ENCODE data around the gene CLOCK.

Gene CLOCK

DNA sequence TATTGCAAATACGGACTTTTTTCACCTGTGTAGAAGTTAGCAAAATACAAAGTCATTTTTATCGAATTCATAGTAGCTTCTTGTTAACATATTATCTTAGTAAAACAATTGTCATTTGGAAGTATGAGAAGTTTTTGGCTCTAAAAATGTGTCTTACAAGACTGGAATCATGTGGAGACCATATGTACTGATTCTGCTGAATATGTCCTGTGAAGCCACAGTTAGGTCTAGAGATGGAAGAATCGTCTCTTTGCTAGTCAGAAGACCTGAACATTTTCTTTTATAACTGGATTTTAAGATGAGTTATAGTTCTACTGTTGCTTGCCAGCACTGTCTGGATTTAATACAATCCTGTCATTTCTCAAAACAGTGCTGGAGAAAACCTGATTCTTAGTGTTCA lies 121.9 kb downstream of the CLOCK start:
- H3K4me1 ChIP-seq (ENCODE audit: control insufficient read depth, low read length), result no peaks in the 10 kb centered on the region
- H3K79me2 ChIP-seq (ENCODE audit: control insufficient read depth, low read length), result no peaks in the 10 kb centered on the region; the same call in 1 of the 2 replicates
- no peak overlapping the region for H3K4me3 ChIP-seq (ENCODE audit: low read length)
- H3K27ac ChIP-seq (ENCODE audit: low read depth, low read length), result no peak overlapping the region
- no peaks in the 10 kb centered on the region for H4K20me1 ChIP-seq (ENCODE audit: control insufficient read depth, insufficient read depth, low read depth, low read length)
- TF ChIP-seq, protein P1, sequence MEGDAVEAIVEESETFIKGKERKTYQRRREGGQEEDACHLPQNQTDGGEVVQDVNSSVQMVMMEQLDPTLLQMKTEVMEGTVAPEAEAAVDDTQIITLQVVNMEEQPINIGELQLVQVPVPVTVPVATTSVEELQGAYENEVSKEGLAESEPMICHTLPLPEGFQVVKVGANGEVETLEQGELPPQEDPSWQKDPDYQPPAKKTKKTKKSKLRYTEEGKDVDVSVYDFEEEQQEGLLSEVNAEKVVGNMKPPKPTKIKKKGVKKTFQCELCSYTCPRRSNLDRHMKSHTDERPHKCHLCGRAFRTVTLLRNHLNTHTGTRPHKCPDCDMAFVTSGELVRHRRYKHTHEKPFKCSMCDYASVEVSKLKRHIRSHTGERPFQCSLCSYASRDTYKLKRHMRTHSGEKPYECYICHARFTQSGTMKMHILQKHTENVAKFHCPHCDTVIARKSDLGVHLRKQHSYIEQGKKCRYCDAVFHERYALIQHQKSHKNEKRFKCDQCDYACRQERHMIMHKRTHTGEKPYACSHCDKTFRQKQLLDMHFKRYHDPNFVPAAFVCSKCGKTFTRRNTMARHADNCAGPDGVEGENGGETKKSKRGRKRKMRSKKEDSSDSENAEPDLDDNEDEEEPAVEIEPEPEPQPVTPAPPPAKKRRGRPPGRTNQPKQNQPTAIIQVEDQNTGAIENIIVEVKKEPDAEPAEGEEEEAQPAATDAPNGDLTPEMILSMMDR (IDR thresholded peaks at IDR 0.05; ENCODE audit: low read depth, low read length, poor library complexity, severe bottlenecking), result no peak
- TF ChIP-seq EZH2phosphoT487 (IDR thresholded peaks at IDR 0.05; ENCODE audit: borderline replicate concordance, low read length), result no peak
- no peaks in the 10 kb centered on the region for H3K9me3 ChIP-seq (ENCODE audit: control insufficient read depth, insufficient read depth, low read length)
- no peaks in the 10 kb centered on the region for H3K27me3 ChIP-seq (ENCODE audit: control insufficient read depth, low read length)
- H3K36me3 ChIP-seq (ENCODE audit: control insufficient read depth, low read length), result peaks cover 88% of the 10 kb centered on the region
- no peaks in the 10 kb centered on the region for H3K9me2 ChIP-seq (replicated peaks; ENCODE audit: control insufficient read depth, low read length)
- peaks cover 8% of the 10 kb centered on the region for H3F3A ChIP-seq (ENCODE audit: control insufficient read depth, insufficient read depth)
- no peak overlapping the region for H3K4me2 ChIP-seq (ENCODE audit: low read length)

DNA sequence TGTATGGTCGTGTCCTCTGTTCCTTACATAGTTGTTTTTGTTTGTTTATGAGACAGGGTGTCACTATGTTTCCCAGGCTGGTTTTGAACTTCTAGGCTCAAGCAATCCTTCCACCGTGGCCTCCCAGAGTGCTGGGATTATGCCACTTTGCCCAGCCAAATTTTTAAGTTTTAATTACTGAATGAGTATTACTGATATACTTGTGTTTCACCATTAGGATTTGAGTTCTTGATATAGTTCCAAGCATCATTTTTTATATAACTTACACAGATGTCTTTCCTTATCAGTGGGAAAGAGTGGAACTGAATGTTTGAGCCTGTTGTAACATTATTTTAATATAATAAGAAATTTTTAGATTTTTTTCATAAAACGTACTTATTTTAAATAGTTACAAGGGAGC lies 130.5 kb downstream of the CLOCK start:
- Histone ChIP-seq H3K9me3 (ENCODE audit: control insufficient read depth, insufficient read depth, low read length) (no peaks in the 10 kb centered on the region), H3K79me2 (ENCODE audit: control insufficient read depth, low read length) (peaks cover 60% of the 10 kb centered on the region), H3K4me3 (ENCODE audit: low read length) (no peak overlapping the region), H3K4me1 (ENCODE audit: control insufficient read depth, low read length) (no peaks in the 10 kb centered on the region), H3K27ac (ENCODE audit: low read depth, low read length) (no peak overlapping the region), H3K27me3 (ENCODE audit: control insufficient read depth, low read length) (no peaks in the 10 kb centered on the region), H3K9me2 (replicated peaks; ENCODE audit: control insufficient read depth, low read length) (no peaks in the 10 kb centered on the region), H4K20me1 (ENCODE audit: control insufficient read depth, insufficient read depth, low read depth, low read length) (0 out of 2 replicates have a peak, but pooled peaks cover 2% of the 10 kb centered on the region), H3K36me3 (ENCODE audit: control insufficient read depth, low read length) (peaks cover 75% of the 10 kb centered on the region), H3F3A (ENCODE audit: control insufficient read depth, insufficient read depth) (no peaks in the 10 kb centered on the region; the same call in 1 of the 2 replicates), H3K4me2 (ENCODE audit: low read length) (no peak overlapping the region)
- TF ChIP-seq, protein P1 (IDR thresholded peaks at IDR 0.05; ENCODE audit: low read depth, low read length, poor library complexity, severe bottlenecking), result no peak
- TF ChIP-seq EZH2phosphoT487 (IDR thresholded peaks at IDR 0.05; ENCODE audit: borderline replicate concordance, low read length), result no peak

DNA sequence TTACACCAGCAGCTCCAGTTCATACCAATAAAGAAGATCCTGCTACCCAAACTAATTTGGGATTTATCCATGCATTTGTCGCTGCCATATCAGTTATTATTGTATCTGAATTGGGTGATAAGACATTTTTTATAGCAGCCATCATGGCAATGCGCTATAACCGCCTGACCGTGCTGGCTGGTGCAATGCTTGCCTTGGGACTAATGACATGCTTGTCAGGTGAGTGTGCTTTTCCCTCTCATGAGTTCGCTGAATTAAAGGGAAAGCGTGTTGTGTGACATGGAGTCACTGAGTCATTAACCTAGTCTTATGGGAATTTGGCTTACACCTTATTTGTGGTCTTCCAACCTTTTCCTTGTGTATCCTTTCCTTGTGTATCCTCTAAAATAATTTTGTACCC lies 135.1 kb downstream of the CLOCK start:
- H3K36me3 ChIP-seq (ENCODE audit: control insufficient read depth, low read length), result peaks cover 79% of the 10 kb centered on the region
- no peak overlapping the region for H3K4me3 ChIP-seq (ENCODE audit: low read length)
- no peak overlapping the region for H3K4me2 ChIP-seq (ENCODE audit: low read length)
- 0 out of 2 replicates have a peak, but pooled peaks cover 2% of the 10 kb centered on the region for H3F3A ChIP-seq (ENCODE audit: control insufficient read depth, insufficient read depth)
- H3K27ac ChIP-seq (ENCODE audit: low read depth, low read length), result no peak overlapping the region
- H3K9me3 ChIP-seq (ENCODE audit: control insufficient read depth, insufficient read depth, low read length), result no peaks in the 10 kb centered on the region
- H3K9me2 ChIP-seq (replicated peaks; ENCODE audit: control insufficient read depth, low read length), result no peaks in the 10 kb centered on the region
- H3K27me3 ChIP-seq (ENCODE audit: control insufficient read depth, low read length), result no peaks in the 10 kb centered on the region
- peaks cover 9% of the 10 kb centered on the region; the same call in 1 of the 2 replicates for H4K20me1 ChIP-seq (ENCODE audit: control insufficient read depth, insufficient read depth, low read depth, low read length)
- TF ChIP-seq, protein P1 (IDR thresholded peaks at IDR 0.05; ENCODE audit: low read depth, low read length, poor library complexity, severe bottlenecking), result no peak
- TF ChIP-seq EZH2phosphoT487 (IDR thresholded peaks at IDR 0.05; ENCODE audit: borderline replicate concordance, low read length), result no peak
- peaks cover 87% of the 10 kb centered on the region for H3K79me2 ChIP-seq (ENCODE audit: control insufficient read depth, low read length)
- peaks cover 14% of the 10 kb centered on the region for H3K4me1 ChIP-seq (ENCODE audit: control insufficient read depth, low read length)

Data from DOHH2 (cell line).